K562 (cell line): Measurements from ENCODE around the gene CEP350. TPM values are rescaled to one million over a fixed set of nuclear protein-coding genes. Genes with fewer than 3 reads are reported as not detected.

ENCODE experiments used
- ATAC-seq: fragments of 200-7000 bp; cut with Tn5 transposase; 3 replicates; pipeline ENCODE4 v1.9.1; 2020; ENCODE audit warnings: moderate library complexity
- BruUV-seq: library from RNA; stranded (reverse); fragments of 400-500 nt; replicated peaks from 2 replicates; lab custom pipeline; 2021; lab: Mats Ljungman, UMichigan
- CTCF ChIA-PET: fragments of 300-600 bp; formaldehyde crosslinking; extraction: SDS; loops from one replicate; lab custom pipeline; 2021; ENCODE audit warnings: low intra/inter-chr PET ratio; lab: Yijun Ruan, JAX
- POLR2A ChIA-PET: fragments of 300-600, 350-650 bp; sonication (Branson Sonifier 250); formaldehyde crosslinking; extraction: SDS; loops from one replicate; lab custom pipeline; 2021; ENCODE audit warnings: antibody characterized with exemption, inconsistent platforms; lab: Yijun Ruan, JAX
- DNase-seq, 4 experiments: peaks; one replicate each; pipeline versions ENCODE4 v3.0.0 to v3.0.0-alpha.2; 2011 to 2018; ENCODE audit warnings: low spot score in 3 of 4, mixed read lengths in 3 of 4; ENCODE audit errors: extremely low read depth in 1 of 4
- FAIRE-seq: peaks from 2 replicates; lab custom pipeline; 2011; peaks lifted over from hg19 to GRCh38; lab: Jason Lieb, UNC
- H2AFZ ChIP-seq: 2 replicates; pipeline ENCODE4 v1.6.0; 2011; ENCODE audit warnings: low read depth, low read length, control low read depth, inconsistent platforms
- H3K27ac ChIP-seq: fragments of 200-600 bp; 3 replicates; pipeline ENCODE4 v1.8.0; 2011; ENCODE audit warnings: low read depth, mild to moderate bottlenecking, control low read depth, inconsistent platforms, low read length, moderate library complexity, mixed read lengths; ENCODE audit errors: extremely low read depth
- H3K27me3 ChIP-seq, 2 experiments: fragments of 300-600 bp in 1 of 2; 2 replicates in 1 of 2; 3 replicates in 1 of 2; pipeline versions ENCODE4 v1.6.0 to v1.8.0; 2011; ENCODE audit warnings: inconsistent platforms in 2 of 2, low read length in 2 of 2, mild to moderate bottlenecking in 1 of 2, mixed read lengths in 1 of 2, moderate library complexity in 1 of 2; ENCODE audit not compliant: control insufficient read depth in 2 of 2, insufficient read depth in 2 of 2
- H3K36me3 ChIP-seq: fragments of 300-600 bp; 3 replicates; pipeline ENCODE4 v1.8.0; 2011; ENCODE audit warnings: mild to moderate bottlenecking, low read length, inconsistent platforms; ENCODE audit not compliant: control insufficient read depth, insufficient read depth
- H3K4me1 ChIP-seq, 2 experiments: fragments of 200-600 bp in 1 of 2; replicated peaks in 1 of 2; 2 replicates in 1 of 2; 3 replicates in 1 of 2; pipeline versions ENCODE4 v1.5.1 to v1.8.0; 2011; ENCODE audit warnings: inconsistent platforms in 2 of 2, low read length in 2 of 2, mild to moderate bottlenecking in 1 of 2, mixed read lengths in 1 of 2, moderate library complexity in 1 of 2; ENCODE audit not compliant: control insufficient read depth in 2 of 2, insufficient read depth in 2 of 2
- H3K4me2 ChIP-seq: 2 replicates; pipeline ENCODE4 v1.6.1; 2011; ENCODE audit warnings: low read length, control low read depth, inconsistent platforms, mixed read lengths; ENCODE audit not compliant: insufficient read depth
- H3K4me3 ChIP-seq: fragments of 200-600 bp; sonication (generic), shearing (Covaris generic); 2 replicates; pipeline ENCODE4 v1.5.1; 2016; ENCODE audit warnings: control low read depth, inconsistent platforms
- H3K79me2 ChIP-seq: fragments of 200-600 bp; 3 replicates; pipeline ENCODE4 v1.8.0; 2011; ENCODE audit warnings: low read length, inconsistent platforms; ENCODE audit not compliant: control insufficient read depth, insufficient read depth
- H3K9ac ChIP-seq, 2 experiments: 2 replicates each; pipeline versions ENCODE4 v1.6.0 to v1.6.1; 2011; ENCODE audit warnings: low read depth in 2 of 2, low read length in 2 of 2, control low read depth in 1 of 2, inconsistent platforms in 1 of 2, mild to moderate bottlenecking in 1 of 2, mixed read lengths in 1 of 2; ENCODE audit not compliant: insufficient read depth in 1 of 2
- H3K9me1 ChIP-seq: one replicate; pipeline ENCODE4 v1.6.0; 2011; ENCODE audit warnings: inconsistent platforms, mild to moderate bottlenecking, low read length, moderate library complexity; ENCODE audit not compliant: control insufficient read depth, insufficient read depth
- H3K9me3 ChIP-seq: replicated peaks from 2 replicates; pipeline ENCODE4 v1.5.1; 2011; ENCODE audit warnings: low read depth, low read length, inconsistent platforms; ENCODE audit not compliant: control insufficient read depth, insufficient read depth
- H4K20me1 ChIP-seq: replicated peaks from 2 replicates; pipeline ENCODE4 v1.6.1; 2011; ENCODE audit warnings: low read length, inconsistent platforms, mixed read lengths; ENCODE audit not compliant: control insufficient read depth, insufficient read depth
- EGR1 ChIP-seq: fragments of 450-650 bp; conservative IDR thresholded peaks from 2 replicates; pipeline ENCODE4 v1.6.1; 2017; ENCODE audit warnings: mild to moderate bottlenecking
- JUN ChIP-seq, 2 experiments: sonication (generic) in 1 of 2; formaldehyde crosslinking in 1 of 2; IDR thresholded peaks; 2 replicates each; pipeline versions ENCODE4 v1.6.1 to v1.8.0; 2012 to 2022; ENCODE audit warnings: borderline replicate concordance in 2 of 2, mild to moderate bottlenecking in 2 of 2, improper control_type of control experiment in 1 of 2, low read depth in 1 of 2, low read length in 1 of 2, missing genetic modification reagents in 1 of 2
- L3MBTL2 ChIP-seq: fragments of 450-650 bp; IDR thresholded peaks from 2 replicates; pipeline ENCODE4 v1.6.1; 2016; ENCODE audit warnings: mild to moderate bottlenecking, moderate library complexity
- NR3C1 ChIP-seq: sonication (generic); formaldehyde crosslinking; IDR thresholded peaks from 2 replicates; pipeline ENCODE4 v1.8.1; 2022; ENCODE audit warnings: missing genetic modification reagents
- PPARD ChIP-seq: fragments of 250-450 bp; sonication (Bioruptor Pico); IDR thresholded peaks from 2 replicates; pipeline ENCODE4 v1.8.0; 2022; ENCODE audit warnings: inconsistent platforms, mild to moderate bottlenecking, moderate library complexity
- SMAD3 ChIP-seq: fragments of 450-650 bp; formaldehyde crosslinking; conservative IDR thresholded peaks from 2 replicates; pipeline ENCODE4 v1.4.0; 2020; ENCODE audit warnings: mild to moderate bottlenecking
- SREBF1 ChIP-seq: fragments of 150-350 bp; IDR thresholded peaks from 2 replicates; pipeline ENCODE4 v1.6.1; 2014; ENCODE audit warnings: antibody characterized with exemption, low read depth, low read length, borderline replicate concordance
- ZNF263 ChIP-seq: sonication (generic); formaldehyde crosslinking; IDR thresholded peaks from 2 replicates; pipeline ENCODE4 v1.8.0; 2022; ENCODE audit warnings: mild to moderate bottlenecking, missing genetic modification reagents, borderline replicate concordance
- ZNF274 ChIP-seq: IDR thresholded peaks from 2 replicates; pipeline ENCODE4 v1.6.1; 2011; ENCODE audit warnings: low read depth, mild to moderate bottlenecking, low read length, moderate library complexity, borderline replicate concordance
- ZNF311 ChIP-seq: fragments of 250-450 bp; sonication (Bioruptor Pico); IDR thresholded peaks from 2 replicates; pipeline ENCODE4 v1.4.0; 2020; ENCODE audit warnings: mild to moderate bottlenecking, moderate library complexity
- ZNF584 ChIP-seq: fragments of 200-800 bp; sonication (Bioruptor generic); IDR thresholded peaks from 2 replicates; pipeline ENCODE4 v1.6.1; 2016; ENCODE audit warnings: low read depth, mild to moderate bottlenecking, missing genetic modification characterization, missing compliant biosample characterization
- WGBS: fragments of 100-300 bp; shearing (Covaris generic); methylation state at CpG from one replicate; pipeline ENCODE4 v1.1.6; 2016; ENCODE audit warnings: low coverage, mixed read lengths; ENCODE audit not compliant: insufficient coverage; ENCODE audit errors: missing lambda C conversion rate; 5-methylcytosine and 5-hydroxymethylcytosine counted together
- in situ Hi-C: fragments of 300-500 bp; cut with MboI; formaldehyde crosslinking; loops from 4 replicates; pipeline ENCODE4 v1.15.0; 2018; ENCODE audit warnings: inconsistent platforms, mixed read lengths
- intact Hi-C: fragments of 100-400 bp; cut with micrococcal nuclease; formaldehyde crosslinking; loops from 2 replicates; pipeline ENCODE4 v1.14.2; 2022
- polyA plus RNA-seq, 8 experiments: library from polyadenylated mRNA; depleted of rRNA in 4 of 8; stranded (reverse) in 5 of 8; unstranded in 3 of 8; fragments of >200 nt; fragmentation: Nextera tagmentation in 2 of 8; fragmentation: Illumina TruSeq in 1 of 8; extraction: Ambion mirVana in 2 of 8; extraction: Trizol in 1 of 8; gene quantifications; 2 replicates each; pipeline versions ENCODE4 v1.2.1 to v1.2.3, GENCODE V29; 2011 to 2014; ENCODE audit warnings: inconsistent platforms in 1 of 8, missing spikeins in 1 of 8
- total RNA-seq, 7 experiments: library from RNA; depleted of rRNA in 6 of 7; stranded (reverse); fragments of >200 nt in 6 of 7; fragmentation: Illumina TruSeq in 2 of 7; extraction: Trizol in 2 of 7; gene quantifications; 2 replicates each; pipeline versions ENCODE4 v1.2.1 to v1.2.3, GENCODE V29; 2011 to 2021; ENCODE audit warnings: low replicate concordance in 1 of 7
- TF ChIP-seq, protein P1 (sequence below): fragments of 250-450 bp; sonication (Bioruptor Pico); IDR thresholded peaks from 2 replicates; pipeline ENCODE4 v1.8.0; 2021; ENCODE audit warnings: borderline replicate concordance, mild to moderate bottlenecking, moderate library complexity; ENCODE audit not compliant: poor library complexity, severe bottlenecking
- TF ChIP-seq, protein P2 (sequence below): sonication (generic); formaldehyde crosslinking; IDR thresholded peaks from 2 replicates; pipeline ENCODE4 v1.4.0; 2020; ENCODE audit warnings: mild to moderate bottlenecking, missing genetic modification reagents
- TF ChIP-seq, protein P3 (sequence below): sonication (generic); formaldehyde crosslinking; IDR thresholded peaks from 2 replicates; pipeline ENCODE4 v1.8.0; 2023; ENCODE audit warnings: missing genetic modification reagents, mild to moderate bottlenecking, borderline replicate concordance

Gene CEP350
- total and polyA plus RNA-seq, 9 of the 15 experiments (the other 6 are each of a cell fraction or from before 2014, with no cell fraction given): 8.3 to 64.3 (median 28.0) TPM

DNA sequence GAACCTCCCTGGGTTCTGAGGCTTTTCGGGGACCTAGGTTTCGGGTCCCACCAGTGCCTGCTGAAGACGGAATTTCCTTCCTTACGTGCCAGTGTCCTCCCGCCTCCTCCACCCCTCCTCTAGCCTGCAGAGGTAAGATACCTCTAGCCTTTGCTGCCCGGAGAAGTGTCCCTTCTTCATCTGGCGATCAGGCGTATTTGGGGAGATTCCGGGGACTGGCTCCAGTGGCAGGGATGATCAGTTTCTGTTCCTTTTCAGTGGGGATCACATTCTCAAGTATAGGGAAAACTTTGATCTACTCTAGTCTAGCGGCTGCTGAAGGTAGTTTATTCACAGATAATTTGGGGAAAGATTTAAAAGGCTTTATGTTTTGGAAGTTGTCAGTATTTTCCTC, 674 bp downstream of the CEP350 start:
- H3K36me3 ChIP-seq: peaks cover under 1% of the 10 kb centered on the region; the same call in 1 of the 3 replicates
- FAIRE-seq (peak; percentile 32), ATAC-seq (peak; percentile 54), DNase-seq (peak in 2 of 4 experiments; percentile 49 to 64)
- H3K9me3 ChIP-seq: no peaks in the 10 kb centered on the region
- intact Hi-C loops (loop anchor here (2.0 to 5.0 kb wide), 2 partner anchors 72 to 202 kb away; partner anchors contain the start of gene TOR1AIP1), in situ Hi-C loops (no loop called here)
- H3K9me1 ChIP-seq: no peaks in the 10 kb centered on the region
- WGBS: 0% methylated on average over 10 of the region's 10 CpGs
- no TSS peak for BruUV-seq
- ChIA-PET POLR2A (interaction anchor here (1.0 to 2.2 kb wide), 4 partner anchors 9 to 20 kb away, joined by 3 to 10 read pairs (median 4); no protein-coding TSS in a partner anchor), CTCF (no interaction called here)
- peaks cover 15% of the 10 kb centered on the region; the same call in 1 of the 2 replicates for H4K20me1 ChIP-seq
- H2AFZ ChIP-seq: peak overlapping the region; percentile 99
- H3K4me1 ChIP-seq: peaks cover 4% of the 10 kb centered on the region in 2 experiments; a peak in 3 of 5 replicates
- H3K9ac ChIP-seq: peak overlapping the region; percentile 93 to 98
- peak overlapping the region; percentile 86 for H3K27ac ChIP-seq
- H3K79me2 ChIP-seq: peaks cover 67% of the 10 kb centered on the region
- peak overlapping the region; percentile 97 for H3K4me2 ChIP-seq
- H3K27me3 ChIP-seq: no peaks in the 10 kb centered on the region
- peak overlapping the region; percentile 84 for H3K4me3 ChIP-seq
- no peak for TF ChIP-seq ZNF311 (CRISPR knock-in tag)
- TF ChIP-seq JUN (IDR thresholded peaks at IDR 0.05; ENCODE audit: borderline replicate concordance, low read depth, low read length): no peak
- TF ChIP-seq JUN (CRISPR knock-in tag; IDR thresholded peaks at IDR 0.05; ENCODE audit: borderline replicate concordance): no peak
- TF ChIP-seq NR3C1 (CRISPR knock-in tag): 0 out of 2 replicates have a peak, but pooled peaks have one; percentile 1
- no peak for TF ChIP-seq SMAD3 (CRISPR knock-in tag)
- no peak for TF ChIP-seq PPARD (CRISPR knock-in tag)
- TF ChIP-seq ZNF584: no peak; the same call in 1 of the 2 replicates
- TF ChIP-seq SREBF1: no peak
- no peak for TF ChIP-seq ZNF263 (CRISPR knock-in tag)
- TF ChIP-seq, protein P1, sequence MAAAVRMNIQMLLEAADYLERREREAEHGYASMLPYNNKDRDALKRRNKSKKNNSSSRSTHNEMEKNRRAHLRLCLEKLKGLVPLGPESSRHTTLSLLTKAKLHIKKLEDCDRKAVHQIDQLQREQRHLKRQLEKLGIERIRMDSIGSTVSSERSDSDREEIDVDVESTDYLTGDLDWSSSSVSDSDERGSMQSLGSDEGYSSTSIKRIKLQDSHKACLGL (CRISPR knock-in tag): no peak
- TF ChIP-seq, protein P2, sequence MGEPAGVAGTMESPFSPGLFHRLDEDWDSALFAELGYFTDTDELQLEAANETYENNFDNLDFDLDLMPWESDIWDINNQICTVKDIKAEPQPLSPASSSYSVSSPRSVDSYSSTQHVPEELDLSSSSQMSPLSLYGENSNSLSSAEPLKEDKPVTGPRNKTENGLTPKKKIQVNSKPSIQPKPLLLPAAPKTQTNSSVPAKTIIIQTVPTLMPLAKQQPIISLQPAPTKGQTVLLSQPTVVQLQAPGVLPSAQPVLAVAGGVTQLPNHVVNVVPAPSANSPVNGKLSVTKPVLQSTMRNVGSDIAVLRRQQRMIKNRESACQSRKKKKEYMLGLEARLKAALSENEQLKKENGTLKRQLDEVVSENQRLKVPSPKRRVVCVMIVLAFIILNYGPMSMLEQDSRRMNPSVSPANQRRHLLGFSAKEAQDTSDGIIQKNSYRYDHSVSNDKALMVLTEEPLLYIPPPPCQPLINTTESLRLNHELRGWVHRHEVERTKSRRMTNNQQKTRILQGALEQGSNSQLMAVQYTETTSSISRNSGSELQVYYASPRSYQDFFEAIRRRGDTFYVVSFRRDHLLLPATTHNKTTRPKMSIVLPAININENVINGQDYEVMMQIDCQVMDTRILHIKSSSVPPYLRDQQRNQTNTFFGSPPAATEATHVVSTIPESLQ (CRISPR knock-in tag): no peak
- TF ChIP-seq ZNF274: no peak
- TF ChIP-seq EGR1: no peak
- no peak for TF ChIP-seq L3MBTL2
- TF ChIP-seq, protein P3, sequence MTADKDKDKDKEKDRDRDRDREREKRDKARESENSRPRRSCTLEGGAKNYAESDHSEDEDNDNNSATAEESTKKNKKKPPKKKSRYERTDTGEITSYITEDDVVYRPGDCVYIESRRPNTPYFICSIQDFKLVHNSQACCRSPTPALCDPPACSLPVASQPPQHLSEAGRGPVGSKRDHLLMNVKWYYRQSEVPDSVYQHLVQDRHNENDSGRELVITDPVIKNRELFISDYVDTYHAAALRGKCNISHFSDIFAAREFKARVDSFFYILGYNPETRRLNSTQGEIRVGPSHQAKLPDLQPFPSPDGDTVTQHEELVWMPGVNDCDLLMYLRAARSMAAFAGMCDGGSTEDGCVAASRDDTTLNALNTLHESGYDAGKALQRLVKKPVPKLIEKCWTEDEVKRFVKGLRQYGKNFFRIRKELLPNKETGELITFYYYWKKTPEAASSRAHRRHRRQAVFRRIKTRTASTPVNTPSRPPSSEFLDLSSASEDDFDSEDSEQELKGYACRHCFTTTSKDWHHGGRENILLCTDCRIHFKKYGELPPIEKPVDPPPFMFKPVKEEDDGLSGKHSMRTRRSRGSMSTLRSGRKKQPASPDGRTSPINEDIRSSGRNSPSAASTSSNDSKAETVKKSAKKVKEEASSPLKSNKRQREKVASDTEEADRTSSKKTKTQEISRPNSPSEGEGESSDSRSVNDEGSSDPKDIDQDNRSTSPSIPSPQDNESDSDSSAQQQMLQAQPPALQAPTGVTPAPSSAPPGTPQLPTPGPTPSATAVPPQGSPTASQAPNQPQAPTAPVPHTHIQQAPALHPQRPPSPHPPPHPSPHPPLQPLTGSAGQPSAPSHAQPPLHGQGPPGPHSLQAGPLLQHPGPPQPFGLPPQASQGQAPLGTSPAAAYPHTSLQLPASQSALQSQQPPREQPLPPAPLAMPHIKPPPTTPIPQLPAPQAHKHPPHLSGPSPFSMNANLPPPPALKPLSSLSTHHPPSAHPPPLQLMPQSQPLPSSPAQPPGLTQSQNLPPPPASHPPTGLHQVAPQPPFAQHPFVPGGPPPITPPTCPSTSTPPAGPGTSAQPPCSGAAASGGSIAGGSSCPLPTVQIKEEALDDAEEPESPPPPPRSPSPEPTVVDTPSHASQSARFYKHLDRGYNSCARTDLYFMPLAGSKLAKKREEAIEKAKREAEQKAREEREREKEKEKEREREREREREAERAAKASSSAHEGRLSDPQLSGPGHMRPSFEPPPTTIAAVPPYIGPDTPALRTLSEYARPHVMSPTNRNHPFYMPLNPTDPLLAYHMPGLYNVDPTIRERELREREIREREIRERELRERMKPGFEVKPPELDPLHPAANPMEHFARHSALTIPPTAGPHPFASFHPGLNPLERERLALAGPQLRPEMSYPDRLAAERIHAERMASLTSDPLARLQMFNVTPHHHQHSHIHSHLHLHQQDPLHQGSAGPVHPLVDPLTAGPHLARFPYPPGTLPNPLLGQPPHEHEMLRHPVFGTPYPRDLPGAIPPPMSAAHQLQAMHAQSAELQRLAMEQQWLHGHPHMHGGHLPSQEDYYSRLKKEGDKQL (CRISPR knock-in tag): 0 out of 2 replicates have a peak, but pooled peaks have one; percentile 21
